ENCODE results near the gene ATP1A4.

Gene ATP1A4

GRCh38 chr1:160105155-160105554, 46.2 kb upstream of the ATP1A4 start:
- TF ChIP-seq REST (IDR thresholded peaks at IDR 0.05; ENCODE audit: insufficient read depth in 1 of 2, low read depth in 2 of 2, low read length in 2 of 2) (no peak), TAF1 (IDR thresholded peaks at IDR 0.05; ENCODE audit: borderline replicate concordance, insufficient read depth, low read length) (no peak), SIN3A (IDR thresholded peaks at IDR 0.05; ENCODE audit: borderline replicate concordance, insufficient read depth, low read length) (no peak), FOXP2 (optimal IDR thresholded peaks at IDR 0.05; ENCODE audit: borderline replicate concordance, extremely low read depth, extremely low read length, insufficient read depth) (no peak), POLR2AphosphoS5 (IDR thresholded peaks at IDR 0.05; ENCODE audit: low read depth, low read length) (no peak)

- no peak for TF ChIP-seq FOXP2 (optimal IDR thresholded peaks at IDR 0.05; ENCODE audit: borderline replicate concordance, extremely low read depth, extremely low read length, insufficient read depth)
- TF ChIP-seq REST (IDR thresholded peaks at IDR 0.05; ENCODE audit: insufficient read depth in 1 of 2, low read depth in 2 of 2, low read length in 2 of 2) = no peak
- TF ChIP-seq SIN3A (IDR thresholded peaks at IDR 0.05; ENCODE audit: borderline replicate concordance, insufficient read depth, low read length) = no peak
- no peak for TF ChIP-seq TAF1 (IDR thresholded peaks at IDR 0.05; ENCODE audit: borderline replicate concordance, insufficient read depth, low read length)
- no peak for TF ChIP-seq POLR2AphosphoS5 (IDR thresholded peaks at IDR 0.05; ENCODE audit: low read depth, low read length)
These were observed 43.9 kb upstream of the ATP1A4 start for GRCh38 chr1:160107512-160107911.

- TF ChIP-seq FOXP2 (optimal IDR thresholded peaks at IDR 0.05; ENCODE audit: borderline replicate concordance, extremely low read depth, extremely low read length, insufficient read depth) (no peak), REST (IDR thresholded peaks at IDR 0.05; ENCODE audit: insufficient read depth in 1 of 2, low read depth in 2 of 2, low read length in 2 of 2) (no peak), POLR2AphosphoS5 (IDR thresholded peaks at IDR 0.05; ENCODE audit: low read depth, low read length) (no peak), SIN3A (IDR thresholded peaks at IDR 0.05; ENCODE audit: borderline replicate concordance, insufficient read depth, low read length) (no peak), TAF1 (IDR thresholded peaks at IDR 0.05; ENCODE audit: borderline replicate concordance, insufficient read depth, low read length) (no peak)
These were observed 42.3 kb upstream of the ATP1A4 start for GRCh38 chr1:160108888-160109662.

- TF ChIP-seq TAF1 (IDR thresholded peaks at IDR 0.05; ENCODE audit: borderline replicate concordance, insufficient read depth, low read length) (no peak), REST (IDR thresholded peaks at IDR 0.05; ENCODE audit: insufficient read depth in 1 of 2, low read depth in 2 of 2, low read length in 2 of 2) (no peak), SIN3A (IDR thresholded peaks at IDR 0.05; ENCODE audit: borderline replicate concordance, insufficient read depth, low read length) (no peak), FOXP2 (optimal IDR thresholded peaks at IDR 0.05; ENCODE audit: borderline replicate concordance, extremely low read depth, extremely low read length, insufficient read depth) (no peak), POLR2AphosphoS5 (IDR thresholded peaks at IDR 0.05; ENCODE audit: low read depth, low read length) (no peak)
These were observed 41.7 kb upstream of the ATP1A4 start for GRCh38 chr1:160109686-160110085.
